K562 (cell line): ENCODE results near the gene ANKRD23. TPM values are rescaled to one million over a fixed set of nuclear protein-coding genes. Genes with fewer than 3 reads are reported as not detected.

ENCODE experiments used
- NFIC ChIP-seq: fragments of 450-650 bp; IDR thresholded peaks from 2 replicates; pipeline ENCODE4 v1.6.1; 2017; ENCODE audit warnings: mild to moderate bottlenecking, inconsistent platforms
- NRF1 ChIP-seq, 2 experiments: fragments of 450-650 bp; IDR thresholded peaks in 1 of 2; conservative IDR thresholded peaks in 1 of 2; 2 replicates each; pipeline ENCODE4 v1.6.1; 2014; ENCODE audit warnings: mild to moderate bottlenecking in 2 of 2
- PHF20 ChIP-seq: fragments of 450-650 bp; IDR thresholded peaks from 2 replicates; pipeline ENCODE4 v1.6.1; 2018; ENCODE audit not compliant: partially characterized antibody
- POLR2G ChIP-seq: fragments of 200-400 bp; formaldehyde crosslinking; IDR thresholded peaks from 2 replicates; pipeline ENCODE4 v1.6.1; 2017; ENCODE audit warnings: low read depth, mild to moderate bottlenecking, antibody characterized with exemption, low read length, moderate library complexity
- TAF7 ChIP-seq: fragments of 450-650 bp; IDR thresholded peaks from 2 replicates; pipeline ENCODE4 v1.6.1; 2016; ENCODE audit warnings: missing genetic modification characterization, missing compliant biosample characterization
- U2AF1 ChIP-seq: fragments of 200-400 bp; formaldehyde crosslinking; optimal IDR thresholded peaks from 2 replicates; pipeline ENCODE3; 2017; ENCODE audit warnings: mild to moderate bottlenecking, low read depth, low read length, moderate library complexity
- polyA plus RNA-seq, 8 experiments: library from polyadenylated mRNA; depleted of rRNA in 4 of 8; stranded (reverse) in 5 of 8; unstranded in 3 of 8; fragments of >200 nt; fragmentation: Nextera tagmentation in 2 of 8; fragmentation: Illumina TruSeq in 1 of 8; extraction: Ambion mirVana in 2 of 8; extraction: Trizol in 1 of 8; gene quantifications; 2 replicates each; pipeline versions ENCODE4 v1.2.1 to v1.2.3, GENCODE V29; 2011 to 2014; ENCODE audit warnings: inconsistent platforms in 1 of 8, missing spikeins in 1 of 8
- total RNA-seq, 7 experiments: library from RNA; depleted of rRNA in 6 of 7; stranded (reverse); fragments of >200 nt in 6 of 7; fragmentation: Illumina TruSeq in 2 of 7; extraction: Trizol in 2 of 7; gene quantifications; 2 replicates each; pipeline versions ENCODE4 v1.2.1 to v1.2.3, GENCODE V29; 2011 to 2021; ENCODE audit warnings: low replicate concordance in 1 of 7
- TF ChIP-seq, protein P1 (sequence below): IDR thresholded peaks from 2 replicates; pipeline ENCODE4 v1.6.1; 2011; ENCODE audit warnings: borderline replicate concordance, low read depth, mild to moderate bottlenecking, moderate library complexity, low read length; ENCODE audit not compliant: insufficient read depth, poor library complexity, severe bottlenecking
- TF ChIP-seq, protein P2 (sequence below): fragments of 450-650 bp; formaldehyde crosslinking; IDR thresholded peaks from 2 replicates; pipeline ENCODE4 v1.4.0; 2022; ENCODE audit warnings: mild to moderate bottlenecking, moderate library complexity
- TF ChIP-seq, protein P3 (sequence below), 3 experiments: fragments of 200-800 bp in 1 of 3; fragments of 250-450 bp in 1 of 3; fragments of 450-650 bp in 1 of 3; sonication (Bioruptor Pico) in 1 of 3; sonication (Bioruptor generic) in 1 of 3; formaldehyde crosslinking in 1 of 3; IDR thresholded peaks; 2 replicates each; pipeline versions ENCODE4 v1.6.1 to v1.8.0; 2016 to 2022; ENCODE audit warnings: mild to moderate bottlenecking in 2 of 3, missing genetic modification characterization in 2 of 3, missing compliant biosample characterization in 1 of 3, moderate library complexity in 1 of 3
- TF ChIP-seq, protein P4 (sequence below): fragments of 200-800 bp; sonication (Bioruptor generic); IDR thresholded peaks from 2 replicates; pipeline ENCODE4 v1.6.1; 2017; ENCODE audit warnings: missing genetic modification characterization, missing compliant biosample characterization

Gene ANKRD23
- total and polyA plus RNA-seq, 9 of the 15 experiments (the other 6 are each of a cell fraction or from before 2014, with no cell fraction given), result 0.32 to 4.8 (median 2.8) TPM

DNA sequence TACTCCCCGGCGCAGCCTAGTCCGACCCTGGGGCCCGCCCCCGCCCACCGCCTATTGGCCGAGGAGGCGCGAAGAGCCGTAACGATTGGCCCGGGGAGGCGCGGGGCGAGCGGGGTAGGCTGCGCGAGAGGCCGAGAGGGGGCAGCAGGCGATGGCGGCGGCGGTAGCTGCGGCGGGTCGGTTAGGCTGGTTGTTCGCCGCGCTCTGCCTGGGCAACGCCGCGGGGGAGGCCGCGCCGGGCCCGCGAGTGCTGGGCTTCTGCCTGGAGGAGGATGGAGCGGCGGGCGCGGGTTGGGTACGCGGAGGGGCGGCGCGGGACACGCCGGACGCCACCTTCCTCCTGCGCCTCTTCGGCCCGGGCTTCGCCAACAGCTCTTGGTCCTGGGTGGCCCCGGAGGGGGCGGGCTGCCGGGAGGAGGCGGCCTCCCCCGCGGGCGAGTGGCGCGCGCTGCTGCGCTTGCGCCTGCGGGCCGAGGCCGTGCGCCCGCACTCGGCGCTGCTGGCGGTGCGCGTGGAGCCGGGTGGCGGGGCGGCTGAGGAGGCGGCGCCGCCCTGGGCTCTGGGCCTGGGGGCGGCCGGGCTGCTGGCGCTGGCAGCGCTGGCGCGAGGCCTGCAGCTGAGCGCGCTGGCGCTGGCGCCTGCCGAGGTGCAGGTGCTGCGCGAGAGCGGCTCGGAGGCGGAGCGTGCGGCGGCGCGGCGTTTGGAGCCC is 27.5 kb downstream of the ANKRD23 start, which contains the start of gene CNNM3 (continued):
- TF ChIP-seq NRF1 (conservative IDR thresholded peaks at IDR 0.05 in 1 of 2, IDR thresholded peaks at IDR 0.05 in 1 of 2) (peak; percentile 86 to 88), PHF20 (peak; percentile 48), TAF7 (tag) (no peak), NFIC (peak; percentile 47), U2AF1 (peak; percentile 51), POLR2G (peak; percentile 93)
- TF ChIP-seq, protein P1, sequence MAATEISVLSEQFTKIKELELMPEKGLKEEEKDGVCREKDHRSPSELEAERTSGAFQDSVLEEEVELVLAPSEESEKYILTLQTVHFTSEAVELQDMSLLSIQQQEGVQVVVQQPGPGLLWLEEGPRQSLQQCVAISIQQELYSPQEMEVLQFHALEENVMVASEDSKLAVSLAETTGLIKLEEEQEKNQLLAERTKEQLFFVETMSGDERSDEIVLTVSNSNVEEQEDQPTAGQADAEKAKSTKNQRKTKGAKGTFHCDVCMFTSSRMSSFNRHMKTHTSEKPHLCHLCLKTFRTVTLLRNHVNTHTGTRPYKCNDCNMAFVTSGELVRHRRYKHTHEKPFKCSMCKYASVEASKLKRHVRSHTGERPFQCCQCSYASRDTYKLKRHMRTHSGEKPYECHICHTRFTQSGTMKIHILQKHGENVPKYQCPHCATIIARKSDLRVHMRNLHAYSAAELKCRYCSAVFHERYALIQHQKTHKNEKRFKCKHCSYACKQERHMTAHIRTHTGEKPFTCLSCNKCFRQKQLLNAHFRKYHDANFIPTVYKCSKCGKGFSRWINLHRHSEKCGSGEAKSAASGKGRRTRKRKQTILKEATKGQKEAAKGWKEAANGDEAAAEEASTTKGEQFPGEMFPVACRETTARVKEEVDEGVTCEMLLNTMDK, result peak; percentile 91
- TF ChIP-seq, protein P2, sequence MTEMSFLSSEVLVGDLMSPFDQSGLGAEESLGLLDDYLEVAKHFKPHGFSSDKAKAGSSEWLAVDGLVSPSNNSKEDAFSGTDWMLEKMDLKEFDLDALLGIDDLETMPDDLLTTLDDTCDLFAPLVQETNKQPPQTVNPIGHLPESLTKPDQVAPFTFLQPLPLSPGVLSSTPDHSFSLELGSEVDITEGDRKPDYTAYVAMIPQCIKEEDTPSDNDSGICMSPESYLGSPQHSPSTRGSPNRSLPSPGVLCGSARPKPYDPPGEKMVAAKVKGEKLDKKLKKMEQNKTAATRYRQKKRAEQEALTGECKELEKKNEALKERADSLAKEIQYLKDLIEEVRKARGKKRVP (CRISPR knock-in tag), result 0 out of 2 replicates have a peak, but pooled peaks have one; percentile 14
- TF ChIP-seq, protein P3, sequence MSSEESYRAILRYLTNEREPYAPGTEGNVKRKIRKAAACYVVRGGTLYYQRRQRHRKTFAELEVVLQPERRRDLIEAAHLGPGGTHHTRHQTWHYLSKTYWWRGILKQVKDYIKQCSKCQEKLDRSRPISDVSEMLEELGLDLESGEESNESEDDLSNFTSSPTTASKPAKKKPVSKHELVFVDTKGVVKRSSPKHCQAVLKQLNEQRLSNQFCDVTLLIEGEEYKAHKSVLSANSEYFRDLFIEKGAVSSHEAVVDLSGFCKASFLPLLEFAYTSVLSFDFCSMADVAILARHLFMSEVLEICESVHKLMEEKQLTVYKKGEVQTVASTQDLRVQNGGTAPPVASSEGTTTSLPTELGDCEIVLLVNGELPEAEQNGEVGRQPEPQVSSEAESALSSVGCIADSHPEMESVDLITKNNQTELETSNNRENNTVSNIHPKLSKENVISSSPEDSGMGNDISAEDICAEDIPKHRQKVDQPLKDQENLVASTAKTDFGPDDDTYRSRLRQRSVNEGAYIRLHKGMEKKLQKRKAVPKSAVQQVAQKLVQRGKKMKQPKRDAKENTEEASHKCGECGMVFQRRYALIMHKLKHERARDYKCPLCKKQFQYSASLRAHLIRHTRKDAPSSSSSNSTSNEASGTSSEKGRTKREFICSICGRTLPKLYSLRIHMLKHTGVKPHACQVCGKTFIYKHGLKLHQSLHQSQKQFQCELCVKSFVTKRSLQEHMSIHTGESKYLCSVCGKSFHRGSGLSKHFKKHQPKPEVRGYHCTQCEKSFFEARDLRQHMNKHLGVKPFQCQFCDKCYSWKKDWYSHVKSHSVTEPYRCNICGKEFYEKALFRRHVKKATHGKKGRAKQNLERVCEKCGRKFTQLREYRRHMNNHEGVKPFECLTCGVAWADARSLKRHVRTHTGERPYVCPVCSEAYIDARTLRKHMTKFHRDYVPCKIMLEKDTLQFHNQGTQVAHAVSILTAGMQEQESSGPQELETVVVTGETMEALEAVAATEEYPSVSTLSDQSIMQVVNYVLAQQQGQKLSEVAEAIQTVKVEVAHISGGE (CRISPR knock-in tag; IDR thresholded peaks at IDR 0.05), result no peak; a peak in 1 of 6 replicates
- TF ChIP-seq, protein P4, sequence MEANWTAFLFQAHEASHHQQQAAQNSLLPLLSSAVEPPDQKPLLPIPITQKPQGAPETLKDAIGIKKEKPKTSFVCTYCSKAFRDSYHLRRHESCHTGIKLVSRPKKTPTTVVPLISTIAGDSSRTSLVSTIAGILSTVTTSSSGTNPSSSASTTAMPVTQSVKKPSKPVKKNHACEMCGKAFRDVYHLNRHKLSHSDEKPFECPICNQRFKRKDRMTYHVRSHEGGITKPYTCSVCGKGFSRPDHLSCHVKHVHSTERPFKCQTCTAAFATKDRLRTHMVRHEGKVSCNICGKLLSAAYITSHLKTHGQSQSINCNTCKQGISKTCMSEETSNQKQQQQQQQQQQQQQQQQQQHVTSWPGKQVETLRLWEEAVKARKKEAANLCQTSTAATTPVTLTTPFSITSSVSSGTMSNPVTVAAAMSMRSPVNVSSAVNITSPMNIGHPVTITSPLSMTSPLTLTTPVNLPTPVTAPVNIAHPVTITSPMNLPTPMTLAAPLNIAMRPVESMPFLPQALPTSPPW, result peak; percentile 93
